HG02943 (cell line): Measurements from ENCODE around the gene ZNF83.
"Not testable (repeated sequence)": the region's sequence is repeated elsewhere in the genome, so short reads cannot be mapped to it uniquely, and the experiment has no call there.

Experiments
- ATAC-seq: cut with Tn5 transposase; IDR thresholded peaks from one replicate; pipeline ENCODE4 v1.9.1; 2021; ENCODE audit warnings: mild to moderate bottlenecking, low read depth, moderate library complexity; ENCODE audit not compliant: unreplicated experiment

ZNF83 gene

GRCh38 chr19:52570000-52570861 is 67.9 kb downstream of the ZNF83 start, which contains the start of gene ZNF701:
ZNF701 (plus strand) TSS chr19:52570287; CDS start chr19:52574148, 3,861 bp downstream.
- ATAC-seq, result peak; percentile 80

GRCh38 chr19:52569638-52569999 is 68.5 kb downstream of the ZNF83 start:
- not testable (repeated sequence) for ATAC-seq

DNA sequence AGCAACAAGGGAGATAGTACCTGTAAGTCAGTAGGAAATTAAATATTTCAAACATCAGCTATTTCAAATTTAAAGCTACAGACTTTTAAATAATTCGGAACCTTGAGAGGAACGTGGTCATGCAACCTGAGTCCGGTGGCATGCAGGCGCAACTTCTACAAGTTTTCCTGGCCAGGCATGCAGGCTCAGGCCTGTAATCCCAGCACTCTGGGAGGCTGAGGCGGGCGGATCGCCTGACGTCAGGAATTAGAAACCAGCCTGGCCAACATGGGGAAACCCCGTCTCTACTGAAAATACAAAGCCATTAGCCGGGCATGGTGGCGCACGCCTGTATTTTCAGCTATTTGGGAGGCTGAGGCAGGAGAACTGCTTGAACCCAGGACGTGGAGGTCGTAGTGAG is 70.2 kb downstream of the ZNF83 start:
- ATAC-seq, result no peak

DNA sequence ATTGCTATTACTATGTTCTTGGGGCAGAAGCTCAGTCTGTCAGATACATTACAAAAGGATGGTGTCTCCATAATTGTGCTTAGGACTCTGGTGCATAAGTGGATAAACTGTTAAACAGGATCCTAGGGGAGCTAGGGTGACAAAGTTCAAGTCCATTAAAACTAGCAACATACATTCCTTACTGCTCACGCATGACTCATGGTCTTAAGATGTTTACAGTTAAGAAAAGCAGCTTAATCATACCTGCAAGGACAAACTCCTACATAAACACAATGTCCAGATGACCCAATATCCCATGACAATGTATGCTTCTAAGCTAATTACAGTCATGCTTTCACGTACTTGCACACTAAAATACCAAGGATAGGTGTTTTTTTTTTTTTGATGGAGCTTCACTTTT is 71.6 kb downstream of the ZNF83 start:
- no peak for ATAC-seq

- no peak for ATAC-seq
Measured at GRCh38 chr19:52566121-52566520, 72.0 kb downstream of the ZNF83 start.
